OCI-LY7 (cell line): ENCODE results near the gene ATAD3C. TPM values are rescaled to one million over a fixed set of nuclear protein-coding genes. Genes with fewer than 3 reads are reported as not detected.

ENCODE experiments used
- BruUV-seq: library from RNA; stranded (reverse); fragments of 400-500 nt; replicated peaks from 2 replicates; lab custom pipeline; 2021; lab: Mats Ljungman, UMichigan
- CTCF ChIA-PET: fragments of 300-600 bp; sonication (Branson Sonifier 250); formaldehyde crosslinking; loops from one replicate; lab custom pipeline; 2022; ENCODE audit warnings: antibody characterized with exemption; ENCODE audit not compliant: unreplicated experiment; lab: Charles Lee
- POLR2A ChIA-PET: fragments of 300-600 bp; sonication (Branson Sonifier 250); formaldehyde crosslinking; loops from one replicate; lab custom pipeline; 2022; ENCODE audit warnings: antibody characterized with exemption; lab: Charles Lee
- DNase-seq: peaks from one replicate; pipeline ENCODE4 v3.0.0-alpha.2; 2015; ENCODE audit warnings: low spot score
- H2AFZ ChIP-seq: fragments of 200-600 bp; sonication (generic), shearing (Covaris generic); 2 replicates; pipeline ENCODE4 v1.6.1; 2014; ENCODE audit warnings: mild to moderate bottlenecking, antibody characterized with exemption, low read length, moderate library complexity
- H3K27ac ChIP-seq: fragments of 200-600 bp; sonication (generic); 2 replicates; pipeline ENCODE4 v1.5.1; 2014; ENCODE audit warnings: mixed run types, low read depth, mild to moderate bottlenecking, moderate library complexity, low read length, inconsistent platforms; ENCODE audit not compliant: poor library complexity, severe bottlenecking
- H3K36me3 ChIP-seq: fragments of 200-600 bp; sonication (generic); 2 replicates; pipeline ENCODE4 v1.6.1; 2014; ENCODE audit warnings: mild to moderate bottlenecking, antibody characterized with exemption, low read length, moderate library complexity, mixed read lengths; ENCODE audit not compliant: insufficient read depth
- H3K4me1 ChIP-seq: fragments of 200-600 bp; sonication (generic); 2 replicates; pipeline ENCODE4 v1.5.1; 2014; ENCODE audit warnings: mild to moderate bottlenecking, low read length; ENCODE audit not compliant: insufficient read depth, poor library complexity, severe bottlenecking
- H3K4me2 ChIP-seq: fragments of 200-600 bp; sonication (generic); 2 replicates; pipeline ENCODE4 v1.6.1; 2014; ENCODE audit warnings: mild to moderate bottlenecking, low read length
- H3K4me3 ChIP-seq: fragments of 200-600 bp; sonication (generic); 2 replicates; pipeline ENCODE4 v1.5.1; 2014; ENCODE audit warnings: mild to moderate bottlenecking, low read depth, low read length; ENCODE audit not compliant: poor library complexity, severe bottlenecking
- H3K79me2 ChIP-seq: fragments of 200-600 bp; sonication (generic); 2 replicates; pipeline ENCODE4 v1.6.1; 2016; ENCODE audit warnings: low read depth, mild to moderate bottlenecking, low read length, moderate library complexity, mixed read lengths; ENCODE audit not compliant: insufficient read depth
- H3K9me2 ChIP-seq: fragments of 200-600 bp; sonication (generic); 2 replicates; pipeline ENCODE4 v1.6.1; 2016; ENCODE audit warnings: mild to moderate bottlenecking, low read length, mixed read lengths; ENCODE audit not compliant: insufficient read depth
- H3K9me3 ChIP-seq: fragments of 200-600 bp; sonication (generic); 2 replicates; pipeline ENCODE4 v1.6.1; 2014; ENCODE audit warnings: mild to moderate bottlenecking, mixed run types, low read length, mixed read lengths
- H4K20me1 ChIP-seq: fragments of 200-600 bp; sonication (generic); 2 replicates; pipeline ENCODE4 v1.6.1; 2014; ENCODE audit warnings: mild to moderate bottlenecking, antibody characterized with exemption, low read length, moderate library complexity, mixed read lengths; ENCODE audit not compliant: insufficient read depth
- CTCF ChIP-seq: fragments of 200-600 bp; sonication (generic); conservative IDR thresholded peaks from 2 replicates; pipeline ENCODE4 v1.5.1; 2014; ENCODE audit warnings: mild to moderate bottlenecking, antibody characterized with exemption, low read length, moderate library complexity, mixed read lengths
- EZH2phosphoT487 ChIP-seq: fragments of 200-600 bp; sonication (generic); IDR thresholded peaks from 2 replicates; pipeline ENCODE4 v1.6.1; 2018; ENCODE audit warnings: low read depth, borderline replicate concordance, mild to moderate bottlenecking, mixed run types, antibody characterized with exemption, low read length, moderate library complexity, mixed read lengths
- intact Hi-C: fragments of 100-400 bp; cut with micrococcal nuclease; formaldehyde crosslinking; loops from one replicate; pipeline ENCODE4 v1.10.0; 2022; ENCODE audit not compliant: unreplicated experiment
- total RNA-seq, 2 experiments: library from RNA; depleted of rRNA in 1 of 2; stranded (reverse); fragments of >200 nt in 1 of 2; shearing (Covaris generic) in 1 of 2; gene quantifications; 2 replicates each; pipeline ENCODE4 v1.2.3, GENCODE V29; 2014 to 2022

The ATAD3C gene
- total RNA-seq, 2 experiments from 2014 or later: 1.6 to 3.0 TPM

GRCh38 chr1:1425426-1425752 lies 24.1 kb upstream of the ATAD3C start:
- no TSS peak for BruUV-seq
- POLR2A ChIA-PET: no interaction called here
- no peak overlapping the region for H3K4me2 ChIP-seq

GRCh38 chr1:1425753-1426495 lies 23.6 kb upstream of the ATAD3C start:
- TF ChIP-seq EZH2phosphoT487 (no peak), CTCF (no peak)
- Histone ChIP-seq H3K36me3 (no peaks in the 10 kb centered on the region), H4K20me1 (no peaks in the 10 kb centered on the region), H3K4me2 (no peak overlapping the region), H3K9me3 (no peaks in the 10 kb centered on the region), H3K79me2 (no peaks in the 10 kb centered on the region), H2AFZ (no peak overlapping the region), H3K4me3 (no peak overlapping the region), H3K4me1 (no peaks in the 10 kb centered on the region), H3K27ac (no peak overlapping the region), H3K9me2 (no peaks in the 10 kb centered on the region)
- DNase-seq: no peak
- ChIA-PET CTCF (no interaction called here), POLR2A (no interaction called here)
- intact Hi-C loops: no loop called here
- no TSS peak for BruUV-seq

More at GRCh38 chr1:1425426-1425752, 24.1 kb upstream of the ATAD3C start:
- intact Hi-C loops: no loop called here
- no peaks in the 10 kb centered on the region for H4K20me1 ChIP-seq
- H3K4me1 ChIP-seq: no peaks in the 10 kb centered on the region
- no peaks in the 10 kb centered on the region for H3K9me2 ChIP-seq
- H3K36me3 ChIP-seq: no peaks in the 10 kb centered on the region
- no peak overlapping the region for H2AFZ ChIP-seq
- no peak for TF ChIP-seq CTCF
- TF ChIP-seq EZH2phosphoT487: no peak
- no peak overlapping the region for H3K4me3 ChIP-seq
- no peaks in the 10 kb centered on the region for H3K9me3 ChIP-seq
- no peaks in the 10 kb centered on the region for H3K79me2 ChIP-seq
- no peak for DNase-seq
- CTCF ChIA-PET: no interaction called here
- no peak overlapping the region for H3K27ac ChIP-seq

DNA sequence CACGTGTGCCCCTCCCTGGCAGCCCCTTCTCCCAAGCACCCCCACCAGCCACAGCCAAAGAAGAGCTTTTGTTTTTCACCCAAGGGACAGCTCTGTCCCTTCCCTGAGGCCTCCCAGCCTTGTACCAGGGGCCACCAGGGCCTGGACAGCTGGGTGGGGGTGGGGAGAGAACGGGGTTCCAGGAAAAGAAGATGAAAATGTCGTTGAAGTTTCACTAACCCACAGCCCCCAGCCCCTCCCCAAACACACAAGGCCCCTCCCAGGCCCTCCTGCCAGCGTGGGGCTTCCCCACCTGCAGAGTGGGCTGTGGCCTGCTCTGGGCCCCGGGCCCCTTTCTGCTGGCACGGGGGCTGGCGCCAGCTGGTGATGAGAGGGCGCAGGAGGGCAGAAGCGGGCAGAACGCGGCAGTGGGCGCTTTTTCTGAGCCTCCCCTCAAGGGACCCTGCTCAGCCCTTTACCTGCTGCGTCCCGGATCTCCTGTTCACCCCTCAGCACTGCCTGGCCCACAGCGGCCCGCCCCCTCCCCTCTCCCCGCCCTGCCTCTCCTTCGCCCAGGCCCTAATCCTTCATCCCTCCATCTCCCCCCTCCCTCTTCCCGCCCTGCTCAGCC lies 22.9 kb upstream of the ATAD3C start:
- no peak for DNase-seq
- Histone ChIP-seq H3K9me3 (no peaks in the 10 kb centered on the region), H3K79me2 (no peaks in the 10 kb centered on the region), H3K4me2 (no peak overlapping the region), H4K20me1 (no peaks in the 10 kb centered on the region), H2AFZ (no peak overlapping the region), H3K27ac (no peak overlapping the region), H3K9me2 (no peaks in the 10 kb centered on the region), H3K36me3 (no peaks in the 10 kb centered on the region), H3K4me3 (no peak overlapping the region), H3K4me1 (no peaks in the 10 kb centered on the region)
- ChIA-PET CTCF (no interaction called here), POLR2A (no interaction called here)
- BruUV-seq: no TSS peak
- intact Hi-C loops: no loop called here
- TF ChIP-seq EZH2phosphoT487: no peak
- no peak for TF ChIP-seq CTCF
